GM13977 (cell line): ENCODE measurements around the gene OR4C45.
"Not testable (repeated sequence)": the region's sequence is repeated elsewhere in the genome, so short reads cannot be mapped to it uniquely, and the experiment has no call there.

Source experiments
- DNase-seq: peaks from one replicate; pipeline ENCODE4 v3.0.0; 2012; ENCODE audit warnings: low spot score
- CTCF ChIP-seq: IDR thresholded peaks from 2 replicates; pipeline ENCODE4 v1.5.1; 2012; ENCODE audit warnings: mild to moderate bottlenecking, control low read depth; ENCODE audit not compliant: insufficient read depth; ENCODE audit errors: extremely low read depth, missing control alignments
- in situ Hi-C: fragments of 300-500 bp; cut with MboI; formaldehyde crosslinking; loops from one replicate; pipeline ENCODE4 v1.12.0; 2022; ENCODE audit warnings: low sequenced_read_pairs, low pct_unique_long_range_greater_than_20kb, mixed read lengths, inconsistent platforms; ENCODE audit not compliant: unreplicated experiment

The OR4C45 gene

GRCh38 chr11:50032574-50032973, at the start of gene OR4C45:
Gene OR4C45, plus strand, starts transcription at chr11:50032874.
- DNase-seq, result no peak
- in situ Hi-C loops, result no loop called here
- TF ChIP-seq CTCF, result no peak

DNA sequence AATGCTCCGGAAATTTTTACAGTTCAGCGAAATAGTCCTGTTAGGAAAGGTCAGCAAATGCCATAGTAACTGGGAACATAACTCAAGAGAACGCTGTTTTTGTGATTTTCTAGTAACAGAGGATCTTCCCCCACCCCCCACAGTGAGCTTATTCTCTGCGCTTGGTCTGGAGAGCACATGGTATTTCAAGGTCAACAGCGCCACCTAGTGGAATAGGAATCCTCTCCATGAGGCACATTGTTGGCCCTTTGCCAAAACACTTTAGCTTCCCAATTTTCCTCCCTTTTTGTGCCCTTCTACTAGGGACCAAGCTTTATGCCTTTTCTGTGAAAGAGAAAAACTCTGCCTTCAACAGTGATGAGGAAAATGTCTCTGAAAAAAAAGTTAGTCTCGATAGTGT, 37.1 kb upstream of the OR4C45 start:
- DNase-seq, result no peak
- TF ChIP-seq CTCF, result peak; percentile 63
- in situ Hi-C loops, result no loop called here

DNA sequence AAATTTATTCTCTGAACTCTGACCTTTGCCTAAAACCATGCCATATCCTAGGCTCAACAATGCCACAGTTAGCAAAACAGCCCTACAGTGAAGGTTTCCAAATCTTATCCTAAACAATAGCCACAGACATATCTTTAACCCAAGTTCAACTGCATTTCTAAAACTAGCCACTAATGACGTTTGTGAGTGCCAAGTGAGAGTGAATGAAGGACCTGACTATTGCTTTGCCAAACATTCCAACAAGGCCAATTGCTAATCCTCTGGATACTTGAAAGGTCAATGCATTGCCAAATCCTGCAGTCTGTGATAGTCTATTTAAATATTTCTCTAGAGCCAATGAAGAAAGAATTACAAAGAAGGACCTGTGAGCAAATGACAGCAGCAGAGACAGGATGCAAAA, 2.5 kb upstream of the OR4C45 start:
- no peak for TF ChIP-seq CTCF
- DNase-seq, result no peak
- in situ Hi-C loops, result no loop called here

- in situ Hi-C loops, DNase-seq: not testable (repeated sequence)
Observed at GRCh38 chr11:50036239-50036638, 3.6 kb downstream of the OR4C45 start.

DNA sequence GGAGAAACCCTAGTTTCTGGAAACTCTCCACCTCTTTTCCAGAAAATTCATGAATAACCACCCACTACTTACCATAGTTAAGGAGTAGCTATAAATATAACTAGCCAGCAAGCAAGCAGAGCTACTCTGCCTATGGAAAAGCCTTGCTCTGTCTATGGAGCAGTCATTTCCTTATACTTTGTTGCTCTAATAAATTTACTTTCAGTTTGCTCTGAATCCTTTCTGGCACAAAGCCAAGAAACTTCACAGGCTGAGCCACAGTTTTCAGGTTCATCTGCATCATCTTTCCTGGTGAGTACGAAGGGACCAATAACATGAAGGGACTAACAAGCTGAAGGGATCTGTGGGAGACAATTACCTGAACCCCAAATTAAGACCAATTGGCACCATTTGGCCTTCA, 4.6 kb downstream of the OR4C45 start:
- DNase-seq, result no peak
- in situ Hi-C loops, result no loop called here
- TF ChIP-seq CTCF, result no peak

DNA sequence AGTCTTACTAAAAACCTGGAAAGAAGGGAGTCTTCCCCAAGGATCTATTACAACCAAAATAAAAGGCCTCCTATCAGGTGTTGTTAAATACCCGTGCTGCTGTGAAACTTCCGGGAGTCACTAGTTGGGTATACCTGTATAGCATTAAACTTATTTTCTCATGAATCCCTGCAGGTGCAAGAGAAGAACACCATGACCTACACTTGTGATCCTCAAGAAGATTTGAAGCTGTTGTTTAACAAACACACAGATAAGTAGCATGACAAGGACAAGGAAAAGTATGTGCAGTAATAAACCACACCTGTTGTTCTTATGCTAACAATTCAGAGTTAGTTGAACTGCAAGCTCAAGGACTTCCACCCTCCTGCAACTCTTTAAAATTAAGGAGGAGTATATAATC, 12.0 kb downstream of the OR4C45 start:
- no peak for DNase-seq
- in situ Hi-C loops, result no loop called here

GRCh38 chr11:50063056-50063455, 30.4 kb downstream of the OR4C45 start:
- in situ Hi-C loops, DNase-seq: not testable (repeated sequence)

More for the DNA sequence above, 12.0 kb downstream of the OR4C45 start:
- TF ChIP-seq CTCF, result no peak

- no peak for DNase-seq
- in situ Hi-C loops, result no loop called here
- no peak for TF ChIP-seq CTCF
Observed at GRCh38 chr11:50070389-50070788, 37.7 kb downstream of the OR4C45 start.
